Activated naive CD8-positive, alpha-beta T cell treated with anti-CD3 and anti-CD28 coated beads for 36 hours (primary cell): Measurements from ENCODE around the gene SRGAP2C. TPM values are rescaled to one million over a fixed set of nuclear protein-coding genes. Genes with fewer than 3 reads are reported as not detected.
"Not testable (repeated sequence)": the region's sequence is repeated elsewhere in the genome, so short reads cannot be mapped to it uniquely, and the experiment has no call there.

Experiments used
- DNase-seq: peaks from one replicate; pipeline ENCODE4 v3.0.0; 2021
- H3K27ac Mint-ChIP-seq: one replicate; pipeline ENCODE4 v1.8.0; 2022; ENCODE audit warnings: mild to moderate bottlenecking, moderate library complexity, mixed read lengths
- H3K27me3 Mint-ChIP-seq: one replicate; pipeline ENCODE4 v1.8.0; 2022; ENCODE audit warnings: mild to moderate bottlenecking, mixed read lengths
- H3K36me3 Mint-ChIP-seq: one replicate; pipeline ENCODE4 v1.8.0; 2021; ENCODE audit warnings: mild to moderate bottlenecking, mixed read lengths
- H3K4me1 Mint-ChIP-seq: one replicate; pipeline ENCODE4 v1.8.0; 2021; ENCODE audit warnings: mixed read lengths
- H3K4me3 Mint-ChIP-seq: one replicate; pipeline ENCODE4 v1.8.0; 2022; ENCODE audit warnings: mild to moderate bottlenecking, moderate library complexity, mixed read lengths
- H3K9me3 Mint-ChIP-seq: one replicate; pipeline ENCODE4 v1.8.0; 2022; ENCODE audit warnings: mixed read lengths
- total RNA-seq, 2 experiments: library from RNA; stranded (reverse); gene quantifications; one replicate each; pipeline ENCODE4 v1.2.3, GENCODE V29; 2021

Gene SRGAP2C
- total RNA-seq, 2 experiments from 2014 or later, result 14.6 to 19.1 TPM

DNA sequence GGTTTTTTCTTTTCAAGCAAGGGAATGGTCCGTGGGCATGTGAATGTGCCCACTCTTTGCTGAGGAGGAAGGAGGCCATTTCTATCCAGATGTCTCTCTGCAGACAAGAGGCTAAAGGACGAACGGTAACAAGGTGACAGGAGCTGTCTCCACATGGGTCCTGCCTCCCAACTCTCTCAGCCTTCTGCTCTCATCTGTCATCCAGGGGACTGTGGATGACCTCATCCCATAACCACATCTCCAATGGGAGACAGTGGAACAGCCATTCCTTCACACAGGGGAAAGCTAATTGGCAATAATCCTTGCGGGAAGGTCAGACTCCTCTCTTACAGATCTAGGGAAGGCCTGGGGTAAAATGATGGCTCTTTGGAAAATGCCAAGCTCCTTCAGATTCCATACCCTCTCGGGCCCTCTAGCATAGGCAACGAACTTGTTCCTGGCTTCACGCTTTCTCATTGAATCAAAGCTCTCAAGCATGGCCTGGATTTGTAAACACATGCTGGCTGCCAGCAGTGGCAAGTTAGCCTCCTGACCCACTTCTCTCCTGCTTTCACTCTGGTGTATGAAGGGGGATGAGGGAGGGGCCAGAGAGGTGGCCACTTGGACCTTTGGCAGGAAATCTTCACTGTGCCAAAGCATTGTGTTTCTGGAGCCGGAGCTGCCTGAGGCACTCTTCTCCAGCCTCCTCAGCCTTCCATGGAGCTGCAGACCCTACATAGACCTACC lies 201.0 kb downstream of the SRGAP2C start:
- not testable (repeated sequence) for H3K36me3 Mint-ChIP-seq, H3K27ac Mint-ChIP-seq, H3K4me1 Mint-ChIP-seq, H3K4me3 Mint-ChIP-seq, DNase-seq, H3K27me3 Mint-ChIP-seq, H3K9me3 Mint-ChIP-seq

DNA sequence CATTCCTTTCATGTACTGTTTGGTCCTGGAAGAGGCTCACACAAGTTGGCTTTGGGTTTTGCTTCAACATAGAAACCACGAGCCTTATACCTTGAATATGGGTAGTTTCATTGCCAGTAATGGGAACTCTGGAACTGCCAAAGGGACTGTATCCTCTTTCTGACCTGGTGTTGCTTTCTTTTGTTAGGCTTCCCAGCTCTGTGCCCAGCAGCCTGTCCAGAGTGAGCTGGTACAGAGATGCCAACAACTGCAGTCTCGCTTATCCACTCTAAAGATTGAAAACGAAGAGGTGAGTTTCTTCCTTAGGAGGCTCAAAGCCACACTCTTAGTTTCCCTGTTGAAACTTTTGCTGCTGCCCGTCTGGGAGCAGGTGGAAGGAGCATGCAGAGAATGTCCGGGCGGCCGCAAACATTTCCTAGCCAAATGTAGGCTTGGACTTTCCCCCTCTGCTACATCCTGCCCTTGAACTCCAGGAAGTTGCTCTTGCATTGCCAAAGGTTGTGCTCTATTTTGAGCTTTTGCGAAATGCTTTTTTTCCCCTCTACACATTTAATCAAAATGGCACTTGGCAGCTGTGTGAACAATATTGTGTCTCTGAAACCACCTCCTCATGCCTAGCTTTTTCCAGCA lies 201.7 kb downstream of the SRGAP2C start:
- not testable (repeated sequence) for DNase-seq, H3K9me3 Mint-ChIP-seq, H3K4me1 Mint-ChIP-seq, H3K27me3 Mint-ChIP-seq, H3K27ac Mint-ChIP-seq, H3K36me3 Mint-ChIP-seq, H3K4me3 Mint-ChIP-seq

DNA sequence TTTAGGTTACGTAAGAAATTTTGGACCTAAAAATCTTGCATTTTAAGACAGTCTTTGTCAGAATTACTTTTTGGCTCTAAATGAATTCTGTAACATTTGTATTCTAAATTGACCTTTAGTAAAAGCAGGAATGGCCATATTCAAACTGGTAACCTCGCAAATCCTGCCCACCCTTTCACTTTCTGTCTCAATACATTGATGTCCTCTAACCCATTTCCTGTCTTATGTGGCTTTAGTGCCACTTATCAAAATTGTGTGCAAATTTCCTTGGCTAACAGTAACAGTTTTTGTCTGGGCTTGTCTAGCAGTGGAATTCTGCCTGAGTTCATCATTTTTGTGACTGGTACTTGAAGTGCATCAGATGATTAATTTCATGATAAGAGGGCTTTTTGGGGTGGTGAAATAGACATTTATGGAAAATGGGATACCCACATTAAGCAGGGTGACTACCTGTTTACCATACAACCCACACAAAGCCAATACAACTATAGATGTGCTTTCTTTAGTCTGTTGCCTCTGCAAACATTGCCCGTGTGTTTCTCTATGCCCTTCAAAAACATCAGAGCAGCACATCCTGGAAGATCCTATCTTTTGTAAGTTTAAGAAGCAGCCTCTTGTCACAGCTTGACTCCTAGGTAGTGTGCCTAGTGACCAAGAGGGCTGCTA lies 205.3 kb downstream of the SRGAP2C start:
- DNase-seq, H3K36me3 Mint-ChIP-seq, H3K27ac Mint-ChIP-seq, H3K4me3 Mint-ChIP-seq, H3K9me3 Mint-ChIP-seq, H3K27me3 Mint-ChIP-seq, H3K4me1 Mint-ChIP-seq: not testable (repeated sequence)

DNA sequence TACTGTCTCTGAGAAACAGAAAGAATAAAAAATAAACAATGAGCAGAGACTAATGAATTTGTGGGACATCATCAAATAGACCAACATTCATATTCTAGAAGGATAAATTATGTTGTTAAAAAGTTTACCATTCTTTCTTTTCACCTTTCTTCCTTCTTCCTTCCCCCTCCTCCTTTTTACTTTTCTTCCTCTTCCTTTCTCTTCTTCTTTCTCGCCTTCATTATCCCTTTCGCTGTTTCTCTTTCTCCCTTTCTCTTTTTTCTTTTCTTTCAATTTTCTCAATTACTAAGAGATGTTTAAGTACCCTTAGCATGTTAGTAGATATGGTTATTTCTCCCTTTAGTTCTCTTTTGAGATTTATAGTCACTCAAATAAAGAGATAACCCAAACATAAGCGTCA lies 207.4 kb downstream of the SRGAP2C start:
- not testable (repeated sequence) for H3K4me1 Mint-ChIP-seq, DNase-seq, H3K27ac Mint-ChIP-seq, H3K27me3 Mint-ChIP-seq, H3K9me3 Mint-ChIP-seq, H3K4me3 Mint-ChIP-seq, H3K36me3 Mint-ChIP-seq

GRCh38 chr1:121395718-121396201 lies 211.0 kb downstream of the SRGAP2C start:
- Mint-ChIP-seq H3K36me3 (peaks cover 12% of the 10 kb centered on the region), H3K27me3 (peaks cover 19% of the 10 kb centered on the region), H3K4me3 (peak overlapping the region; percentile 40)
- H3K27ac Mint-ChIP-seq, DNase-seq, H3K9me3 Mint-ChIP-seq, H3K4me1 Mint-ChIP-seq: not testable (repeated sequence)

DNA sequence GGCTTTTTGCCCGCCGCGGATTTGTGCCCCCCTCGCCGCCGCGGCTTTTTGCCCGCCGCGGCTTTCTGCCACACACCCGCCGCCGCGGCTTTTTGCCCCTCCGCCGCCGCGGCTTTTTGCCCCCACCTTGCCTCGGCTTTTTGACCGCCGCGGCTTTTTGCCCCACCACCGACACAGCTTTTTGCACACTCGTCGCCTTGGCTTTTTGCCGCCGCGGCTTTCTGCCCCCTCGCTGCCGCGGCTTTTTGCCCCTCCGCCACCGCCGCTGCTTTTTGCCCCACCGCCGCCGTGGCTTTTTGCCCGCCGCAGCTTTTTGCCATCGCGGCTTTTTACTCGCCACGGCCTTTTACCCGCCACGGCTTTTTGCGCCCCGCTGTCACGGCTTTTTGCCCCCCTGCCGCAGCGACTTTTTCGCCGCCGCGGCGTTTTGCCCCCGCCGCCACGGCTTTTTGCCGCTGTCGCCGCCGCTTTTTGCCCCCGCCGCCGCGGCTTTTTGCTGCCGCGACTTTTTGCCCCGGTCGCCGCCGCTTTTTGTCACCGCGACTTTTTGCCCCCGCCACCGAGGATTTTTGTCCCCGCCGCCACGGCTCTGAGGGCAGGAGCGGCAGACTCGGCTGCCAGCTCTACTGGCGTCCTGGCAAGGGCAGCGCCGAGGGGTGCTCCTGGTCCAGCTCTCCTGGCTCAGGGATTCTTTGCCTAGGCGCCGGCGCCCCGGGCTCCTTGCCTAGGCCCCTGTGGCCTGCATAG lies 211.7 kb downstream of the SRGAP2C start:
- not testable (repeated sequence) for H3K4me1 Mint-ChIP-seq, H3K27ac Mint-ChIP-seq
- peaks cover 15% of the 10 kb centered on the region for H3K9me3 Mint-ChIP-seq
- H3K4me3 Mint-ChIP-seq, result peak overlapping the region; percentile 75
- H3K27me3 Mint-ChIP-seq, result peaks cover 21% of the 10 kb centered on the region
- peak; percentile 15 for DNase-seq
- peaks cover 17% of the 10 kb centered on the region for H3K36me3 Mint-ChIP-seq

- Mint-ChIP-seq H3K4me3 (peak overlapping the region; percentile 75), H3K36me3 (peaks cover 19% of the 10 kb centered on the region), H3K9me3 (peaks cover 15% of the 10 kb centered on the region), H3K27me3 (peaks cover 21% of the 10 kb centered on the region)
- not testable (repeated sequence) for H3K4me1 Mint-ChIP-seq, DNase-seq, H3K27ac Mint-ChIP-seq
These were observed 212.3 kb downstream of the SRGAP2C start for GRCh38 chr1:121397101-121397500.

DNA sequence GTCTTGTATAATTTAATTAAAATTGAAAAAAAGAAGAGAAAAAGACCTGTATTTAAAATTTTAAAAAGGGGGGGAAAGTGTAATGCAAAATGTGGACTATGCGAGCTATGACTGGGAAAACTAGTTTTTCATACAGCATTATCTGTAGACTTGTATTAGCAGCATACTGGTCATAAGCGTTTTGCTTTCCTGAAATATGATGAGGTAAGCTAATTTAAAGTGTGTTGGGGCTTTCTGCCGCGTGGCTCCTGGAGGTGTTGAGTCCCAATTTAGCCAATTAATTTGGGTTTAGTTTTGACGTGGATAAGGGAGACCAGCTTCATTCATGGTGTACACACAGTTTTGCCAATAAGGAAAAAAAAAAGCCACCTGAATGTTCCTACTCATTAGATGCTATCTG lies 214.4 kb downstream of the SRGAP2C start:
- not testable (repeated sequence) for DNase-seq, H3K27ac Mint-ChIP-seq, H3K4me1 Mint-ChIP-seq, H3K4me3 Mint-ChIP-seq
- peaks cover 16% of the 10 kb centered on the region for H3K9me3 Mint-ChIP-seq
- peaks cover 21% of the 10 kb centered on the region for H3K27me3 Mint-ChIP-seq
- H3K36me3 Mint-ChIP-seq, result peaks cover 18% of the 10 kb centered on the region

DNA sequence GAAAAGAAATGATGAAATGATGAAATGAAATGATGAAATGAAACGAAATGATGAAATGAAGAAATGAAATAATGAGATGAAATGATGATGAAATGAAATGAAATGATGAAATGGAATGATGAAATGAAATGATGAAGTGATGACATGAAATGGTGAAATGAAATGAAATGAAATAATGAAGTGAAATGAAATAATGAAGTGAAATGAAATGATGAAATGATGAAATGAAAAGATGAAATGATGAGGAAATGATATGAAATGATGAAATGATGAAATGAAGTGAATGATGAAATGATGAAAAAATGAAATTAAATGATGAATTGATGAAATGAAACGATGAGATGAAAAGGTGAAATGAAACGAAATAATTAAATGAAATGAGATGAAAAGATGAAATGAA lies 215.3 kb downstream of the SRGAP2C start:
- not testable (repeated sequence) for H3K4me3 Mint-ChIP-seq

GRCh38 chr1:121400541-121401310 lies 216.0 kb downstream of the SRGAP2C start:
- peak overlapping the region; percentile 12 for H3K4me3 Mint-ChIP-seq
- H3K27ac Mint-ChIP-seq, result peak overlapping the region; percentile 22
- peaks cover 18% of the 10 kb centered on the region for H3K36me3 Mint-ChIP-seq
- peaks cover 16% of the 10 kb centered on the region for H3K9me3 Mint-ChIP-seq
- H3K4me1 Mint-ChIP-seq, DNase-seq: not testable (repeated sequence)
- peaks cover 19% of the 10 kb centered on the region for H3K27me3 Mint-ChIP-seq

More for the DNA sequence above, 215.3 kb downstream of the SRGAP2C start:
- peaks cover 21% of the 10 kb centered on the region for H3K27me3 Mint-ChIP-seq
- H3K4me1 Mint-ChIP-seq, DNase-seq: not testable (repeated sequence)
- H3K36me3 Mint-ChIP-seq, result peaks cover 18% of the 10 kb centered on the region
- peak overlapping the region; percentile 22 for H3K27ac Mint-ChIP-seq
- H3K9me3 Mint-ChIP-seq, result peaks cover 16% of the 10 kb centered on the region

GRCh38 chr1:121401375-121401955 lies 216.7 kb downstream of the SRGAP2C start:
- DNase-seq, H3K4me1 Mint-ChIP-seq: not testable (repeated sequence)
- Mint-ChIP-seq H3K27me3 (peaks cover 16% of the 10 kb centered on the region), H3K9me3 (peaks cover 17% of the 10 kb centered on the region), H3K4me3 (peak overlapping the region; percentile 12), H3K27ac (peak overlapping the region; percentile 19), H3K36me3 (peaks cover 18% of the 10 kb centered on the region)

DNA sequence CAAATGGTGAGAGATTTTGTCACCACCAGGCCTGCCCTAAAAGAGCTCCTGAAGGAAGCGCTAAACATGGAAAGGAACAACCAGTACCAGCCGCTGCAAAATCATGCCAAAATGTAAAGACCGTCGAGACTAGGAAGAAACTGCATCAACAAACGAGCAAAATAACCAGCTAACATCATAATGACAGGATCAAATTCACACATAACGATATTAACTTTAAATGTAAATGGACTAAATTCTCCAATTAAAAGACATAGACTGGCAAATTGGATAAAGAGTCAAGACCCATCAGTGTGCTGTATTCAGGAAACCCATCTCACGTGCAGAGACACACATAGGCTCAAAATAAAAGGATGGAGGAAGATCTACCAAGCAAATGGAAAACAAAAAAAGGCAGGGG lies 218.5 kb downstream of the SRGAP2C start:
- Mint-ChIP-seq H3K9me3 (peaks cover 17% of the 10 kb centered on the region), H3K36me3 (peaks cover 18% of the 10 kb centered on the region), H3K27me3 (peaks cover 11% of the 10 kb centered on the region)
- H3K4me3 Mint-ChIP-seq, DNase-seq, H3K27ac Mint-ChIP-seq, H3K4me1 Mint-ChIP-seq: not testable (repeated sequence)

- Mint-ChIP-seq H3K36me3 (no peaks in the 10 kb centered on the region), H3K9me3 (peaks cover 2% of the 10 kb centered on the region), H3K4me3 (no peak overlapping the region), H3K27ac (no peak overlapping the region), H3K4me1 (peaks cover 2% of the 10 kb centered on the region), H3K27me3 (peaks cover 4% of the 10 kb centered on the region)
- DNase-seq, result no peak
These were observed 223.6 kb downstream of the SRGAP2C start for GRCh38 chr1:121408354-121408753.

DNA sequence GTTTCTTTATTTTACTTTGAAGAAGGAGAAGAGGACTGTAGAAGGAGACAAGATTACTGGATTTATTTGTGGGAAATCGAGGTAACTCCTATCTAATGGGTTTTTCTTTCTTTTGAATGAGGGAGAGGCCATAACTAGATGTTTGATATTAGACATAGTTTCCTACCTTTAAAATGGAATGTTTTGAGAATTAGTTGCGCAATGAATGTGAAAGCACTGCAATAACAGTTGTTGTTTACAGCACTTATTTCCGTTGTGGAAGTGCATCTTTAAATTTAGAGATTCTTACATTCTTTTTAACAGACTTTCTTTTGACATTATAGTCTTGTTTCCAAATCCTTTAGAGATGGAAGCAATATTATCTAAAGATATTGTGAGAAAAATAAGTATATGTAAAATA lies 229.0 kb downstream of the SRGAP2C start:
- Mint-ChIP-seq H3K27ac (no peak overlapping the region), H3K36me3 (no peaks in the 10 kb centered on the region), H3K27me3 (peaks cover 12% of the 10 kb centered on the region), H3K4me1 (peaks cover 3% of the 10 kb centered on the region), H3K9me3 (no peaks in the 10 kb centered on the region), H3K4me3 (no peak overlapping the region)
- no peak for DNase-seq
